ENCODE results near the gene INPP4B. TPM values are rescaled to one million over a fixed set of nuclear protein-coding genes. Genes with fewer than 3 reads are reported as not detected.

The INPP4B gene
- total and polyA plus RNA-seq, 3 donors from 2014 or later: 23.2 to 64.5 (median 55.2) TPM

- TF ChIP-seq POLR2A (IDR thresholded peaks at IDR 0.05): no peak
- TF ChIP-seq, protein P1, sequence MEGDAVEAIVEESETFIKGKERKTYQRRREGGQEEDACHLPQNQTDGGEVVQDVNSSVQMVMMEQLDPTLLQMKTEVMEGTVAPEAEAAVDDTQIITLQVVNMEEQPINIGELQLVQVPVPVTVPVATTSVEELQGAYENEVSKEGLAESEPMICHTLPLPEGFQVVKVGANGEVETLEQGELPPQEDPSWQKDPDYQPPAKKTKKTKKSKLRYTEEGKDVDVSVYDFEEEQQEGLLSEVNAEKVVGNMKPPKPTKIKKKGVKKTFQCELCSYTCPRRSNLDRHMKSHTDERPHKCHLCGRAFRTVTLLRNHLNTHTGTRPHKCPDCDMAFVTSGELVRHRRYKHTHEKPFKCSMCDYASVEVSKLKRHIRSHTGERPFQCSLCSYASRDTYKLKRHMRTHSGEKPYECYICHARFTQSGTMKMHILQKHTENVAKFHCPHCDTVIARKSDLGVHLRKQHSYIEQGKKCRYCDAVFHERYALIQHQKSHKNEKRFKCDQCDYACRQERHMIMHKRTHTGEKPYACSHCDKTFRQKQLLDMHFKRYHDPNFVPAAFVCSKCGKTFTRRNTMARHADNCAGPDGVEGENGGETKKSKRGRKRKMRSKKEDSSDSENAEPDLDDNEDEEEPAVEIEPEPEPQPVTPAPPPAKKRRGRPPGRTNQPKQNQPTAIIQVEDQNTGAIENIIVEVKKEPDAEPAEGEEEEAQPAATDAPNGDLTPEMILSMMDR (IDR thresholded peaks at IDR 0.05): no peak
- Histone ChIP-seq H3K4me3 (no peak overlapping the region), H3K9me3 (no peaks in the 10 kb centered on the region), H3K27me3 (no peaks in the 10 kb centered on the region), H3K4me1 (no peaks in the 10 kb centered on the region), H3K27ac (no peak overlapping the region), H3K36me3 (ENCODE audit: low read depth, missing control alignments) (no peaks in the 10 kb centered on the region)
- WGBS, 2 donors: 89 to 90% methylated on average over 7 of the region's 7 CpGs
- no peak for DNase-seq
- intact Hi-C loops (cut with DNase I; ENCODE audit: low total_unique reads): no loop called here
These were observed 280.3 kb downstream of the INPP4B start for GRCh38 chr4:142565771-142566170.

- intact Hi-C loops (cut with DNase I; ENCODE audit: low total_unique reads): no loop called here
- no peaks in the 10 kb centered on the region for H3K27me3 ChIP-seq
- H3K36me3 ChIP-seq (ENCODE audit: low read depth, missing control alignments): no peaks in the 10 kb centered on the region
- H3K27ac ChIP-seq: no peak overlapping the region
- no peak overlapping the region for H3K4me3 ChIP-seq
- H3K9me3 ChIP-seq: no peaks in the 10 kb centered on the region
- WGBS, 2 donors: 92 to 97% methylated on average over 6 of the region's 6 CpGs
- no peak for DNase-seq
- no peaks in the 10 kb centered on the region for H3K4me1 ChIP-seq
- TF ChIP-seq POLR2A (IDR thresholded peaks at IDR 0.05): no peak
- TF ChIP-seq, protein P1 (IDR thresholded peaks at IDR 0.05): no peak
These were observed 282.3 kb downstream of the INPP4B start for GRCh38 chr4:142563682-142564291.

- DNase-seq: no peak
- no peaks in the 10 kb centered on the region for H3K27me3 ChIP-seq
- WGBS, 2 donors: 95 to 99% methylated on average over 4 of the region's 4 CpGs
- no peak overlapping the region for H3K27ac ChIP-seq
- no peaks in the 10 kb centered on the region for H3K4me1 ChIP-seq
- H3K4me3 ChIP-seq: no peak overlapping the region
- TF ChIP-seq POLR2A (IDR thresholded peaks at IDR 0.05): no peak
- TF ChIP-seq, protein P1 (IDR thresholded peaks at IDR 0.05): no peak
- H3K9me3 ChIP-seq: no peaks in the 10 kb centered on the region
- no peaks in the 10 kb centered on the region for H3K36me3 ChIP-seq (ENCODE audit: low read depth, missing control alignments)
- intact Hi-C loops (cut with DNase I; ENCODE audit: low total_unique reads): no loop called here
These were observed 286.1 kb downstream of the INPP4B start for GRCh38 chr4:142559986-142560385.

- intact Hi-C loops (cut with DNase I; ENCODE audit: low total_unique reads): no loop called here
These were observed 287.2 kb downstream of the INPP4B start for GRCh38 chr4:142558851-142559250.

More at GRCh38 chr4:142558851-142559250, 287.2 kb downstream of the INPP4B start:
- no peaks in the 10 kb centered on the region for H3K9me3 ChIP-seq
- no peaks in the 10 kb centered on the region for H3K36me3 ChIP-seq (ENCODE audit: low read depth, missing control alignments)
- H3K27me3 ChIP-seq: no peaks in the 10 kb centered on the region
- no peak overlapping the region for H3K4me3 ChIP-seq
- no peak overlapping the region for H3K27ac ChIP-seq
- TF ChIP-seq, protein P1 (IDR thresholded peaks at IDR 0.05): no peak
- no peak for TF ChIP-seq POLR2A (IDR thresholded peaks at IDR 0.05)
- no peak for DNase-seq
- 40 to 42% methylated on average over 4 of the region's 4 CpGs for WGBS, 2 donors
- H3K4me1 ChIP-seq: no peaks in the 10 kb centered on the region

Data from testis (tissue), 3 donors.